BE2C (cell line): Measurements from ENCODE around the gene LYPD1.

Source experiments
- DNase-seq: peaks from one replicate; pipeline ENCODE4 v3.0.0-alpha.2; 2020
- H3K27me3 ChIP-seq: fragments of 250-450 bp; sonication (Bioruptor Pico); 2 replicates; pipeline ENCODE4 v1.5.1; 2020; ENCODE audit warnings: mild to moderate bottlenecking
- H3K36me3 ChIP-seq: fragments of 250-450 bp; sonication (Bioruptor Pico); 2 replicates; pipeline ENCODE4 v1.5.1; 2020; ENCODE audit warnings: mild to moderate bottlenecking
- H3K4me1 ChIP-seq: fragments of 250-450 bp; sonication (Bioruptor Pico); 2 replicates; pipeline ENCODE4 v1.5.1; 2020
- H3K4me3 ChIP-seq: 2 replicates; pipeline ENCODE4 v1.5.1; 2011; ENCODE audit warnings: low read depth, low read length
- H3K9me3 ChIP-seq: fragments of 250-450 bp; sonication (Bioruptor Pico); 2 replicates; pipeline ENCODE4 v1.5.1; 2020
- TF ChIP-seq, protein P1 (sequence below): IDR thresholded peaks from 2 replicates; pipeline ENCODE4 v1.5.1; 2012; ENCODE audit warnings: mild to moderate bottlenecking, low read depth, low read length

Gene LYPD1

DNA sequence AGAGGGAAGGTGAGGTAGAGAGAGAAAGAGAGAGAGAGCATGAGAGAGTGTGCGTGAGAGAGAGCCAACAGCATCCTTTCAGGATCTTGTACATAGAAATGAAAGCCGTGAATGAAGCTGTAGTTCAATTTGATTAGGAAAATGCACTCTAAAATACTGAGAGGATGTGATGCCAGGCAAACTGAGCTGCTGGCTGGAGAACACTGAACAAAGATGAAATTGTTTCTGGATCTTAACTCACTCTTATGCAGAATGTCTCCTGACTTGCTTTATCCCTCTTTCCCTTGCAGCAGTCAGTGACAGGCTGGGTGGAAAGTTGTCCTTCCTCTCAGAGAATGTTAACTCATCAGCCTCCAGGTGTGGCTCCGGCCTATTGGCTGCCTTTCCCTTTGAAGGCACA lies 10.7 kb downstream of the LYPD1 start:
- TF ChIP-seq, protein P1, sequence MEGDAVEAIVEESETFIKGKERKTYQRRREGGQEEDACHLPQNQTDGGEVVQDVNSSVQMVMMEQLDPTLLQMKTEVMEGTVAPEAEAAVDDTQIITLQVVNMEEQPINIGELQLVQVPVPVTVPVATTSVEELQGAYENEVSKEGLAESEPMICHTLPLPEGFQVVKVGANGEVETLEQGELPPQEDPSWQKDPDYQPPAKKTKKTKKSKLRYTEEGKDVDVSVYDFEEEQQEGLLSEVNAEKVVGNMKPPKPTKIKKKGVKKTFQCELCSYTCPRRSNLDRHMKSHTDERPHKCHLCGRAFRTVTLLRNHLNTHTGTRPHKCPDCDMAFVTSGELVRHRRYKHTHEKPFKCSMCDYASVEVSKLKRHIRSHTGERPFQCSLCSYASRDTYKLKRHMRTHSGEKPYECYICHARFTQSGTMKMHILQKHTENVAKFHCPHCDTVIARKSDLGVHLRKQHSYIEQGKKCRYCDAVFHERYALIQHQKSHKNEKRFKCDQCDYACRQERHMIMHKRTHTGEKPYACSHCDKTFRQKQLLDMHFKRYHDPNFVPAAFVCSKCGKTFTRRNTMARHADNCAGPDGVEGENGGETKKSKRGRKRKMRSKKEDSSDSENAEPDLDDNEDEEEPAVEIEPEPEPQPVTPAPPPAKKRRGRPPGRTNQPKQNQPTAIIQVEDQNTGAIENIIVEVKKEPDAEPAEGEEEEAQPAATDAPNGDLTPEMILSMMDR, result no peak
- Histone ChIP-seq H3K36me3 (no peaks in the 10 kb centered on the region), H3K4me3 (no peak overlapping the region), H3K4me1 (no peaks in the 10 kb centered on the region), H3K27me3 (no peaks in the 10 kb centered on the region), H3K9me3 (no peaks in the 10 kb centered on the region)
- no peak for DNase-seq

DNA sequence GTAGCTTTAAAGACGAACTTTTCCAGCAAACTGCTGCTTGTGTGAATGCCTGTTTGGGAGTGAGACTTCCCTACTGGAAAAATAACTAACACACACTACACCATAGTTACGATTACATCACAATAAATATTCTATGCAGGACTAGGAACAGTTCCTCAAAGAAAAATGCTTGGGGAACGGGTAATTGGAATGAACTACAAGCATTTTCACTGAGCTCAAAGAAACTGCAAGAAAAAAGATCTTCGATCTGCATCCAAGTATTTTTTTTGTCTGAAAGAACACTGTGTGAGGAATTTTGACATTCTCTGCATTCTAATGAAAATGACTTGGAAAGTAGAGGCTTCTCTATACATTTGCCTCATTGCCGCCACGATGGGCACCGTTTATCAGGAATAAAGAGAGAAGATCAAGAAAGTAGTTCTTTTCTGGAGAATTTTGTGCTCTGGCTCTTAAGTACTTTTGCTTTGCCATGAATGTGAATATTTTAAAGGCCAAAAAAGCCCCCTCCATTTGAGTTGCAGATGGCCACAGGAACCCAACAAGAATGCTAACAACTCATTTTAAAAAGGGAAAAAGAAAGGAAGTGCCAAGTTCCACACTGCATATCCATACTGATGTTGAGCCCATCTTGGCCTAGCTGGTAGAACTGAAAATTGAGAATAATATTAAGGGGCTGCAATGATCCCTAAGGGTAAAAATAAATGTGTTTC lies 13.6 kb downstream of the LYPD1 start:
- no peak for DNase-seq
- TF ChIP-seq, protein P1, result no peak
- H3K9me3 ChIP-seq, result no peaks in the 10 kb centered on the region
- no peaks in the 10 kb centered on the region for H3K4me1 ChIP-seq
- H3K4me3 ChIP-seq, result no peak overlapping the region
- H3K27me3 ChIP-seq, result no peaks in the 10 kb centered on the region
- no peaks in the 10 kb centered on the region for H3K36me3 ChIP-seq

DNA sequence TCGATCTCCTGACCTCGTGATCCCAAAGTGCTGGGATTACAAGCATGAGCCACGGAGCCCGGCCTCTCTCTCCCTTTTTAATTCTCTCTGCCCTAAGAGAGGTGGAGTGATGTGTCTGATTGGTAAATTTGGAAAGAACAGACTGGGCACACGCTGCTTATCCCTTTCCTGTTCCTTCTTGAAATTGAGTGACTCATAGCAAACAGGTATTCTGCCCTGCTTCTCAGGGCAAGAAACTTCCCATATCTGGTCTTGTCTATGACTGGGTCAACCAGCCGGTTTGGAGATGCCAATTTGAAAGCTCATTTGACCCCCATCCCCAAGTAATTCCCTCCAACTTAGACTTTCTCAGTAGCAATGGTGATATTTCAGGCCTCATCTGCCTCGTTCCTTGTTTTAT lies 15.0 kb downstream of the LYPD1 start:
- DNase-seq, result no peak
- Histone ChIP-seq H3K27me3 (no peaks in the 10 kb centered on the region), H3K4me3 (no peak overlapping the region), H3K9me3 (no peaks in the 10 kb centered on the region), H3K4me1 (no peaks in the 10 kb centered on the region), H3K36me3 (no peaks in the 10 kb centered on the region)
- TF ChIP-seq, protein P1, result no peak

DNA sequence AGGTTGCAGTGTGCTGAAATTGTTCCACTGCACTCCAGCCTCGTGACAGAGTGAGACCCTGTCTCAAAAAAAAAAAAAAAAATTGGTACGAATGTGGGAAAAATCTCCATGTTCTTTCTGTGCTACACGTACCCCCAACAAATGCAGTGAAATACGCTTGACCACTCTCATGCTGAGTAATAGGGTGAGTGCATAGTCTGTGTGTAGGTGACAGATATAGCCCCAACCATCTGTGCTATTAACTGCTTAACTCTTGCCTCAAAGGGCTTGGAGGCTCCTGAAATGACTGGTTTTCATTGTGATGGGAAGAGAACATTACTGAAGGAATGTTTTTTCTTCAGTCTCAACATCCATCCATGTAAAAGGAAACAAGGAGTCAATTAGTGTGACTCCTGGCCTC lies 15.7 kb downstream of the LYPD1 start:
- Histone ChIP-seq H3K27me3 (no peaks in the 10 kb centered on the region), H3K4me1 (no peaks in the 10 kb centered on the region), H3K36me3 (no peaks in the 10 kb centered on the region), H3K4me3 (no peak overlapping the region), H3K9me3 (no peaks in the 10 kb centered on the region)
- no peak for DNase-seq
- TF ChIP-seq, protein P1, result no peak

DNA sequence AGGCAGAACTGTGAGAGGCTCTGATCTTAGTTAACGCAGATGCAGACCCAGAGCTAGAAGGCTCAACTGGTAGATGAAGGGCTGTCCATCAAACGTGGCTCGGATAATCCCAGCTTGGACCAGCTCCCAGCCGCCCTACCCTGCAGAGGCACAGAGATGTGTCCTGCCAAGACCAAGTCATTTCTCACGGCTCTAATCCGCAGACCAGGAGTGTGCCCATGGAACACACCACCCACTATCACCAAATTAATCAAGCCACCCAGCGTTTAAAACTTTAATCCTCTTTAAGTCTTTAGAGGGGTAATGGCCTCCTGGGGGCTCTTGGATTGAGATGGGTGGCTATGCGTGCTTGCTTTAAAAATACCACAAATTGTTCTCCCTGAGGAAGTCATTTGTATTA lies 17.5 kb downstream of the LYPD1 start:
- H3K4me1 ChIP-seq, result no peaks in the 10 kb centered on the region
- TF ChIP-seq, protein P1, result no peak
- H3K27me3 ChIP-seq, result no peaks in the 10 kb centered on the region
- no peaks in the 10 kb centered on the region for H3K9me3 ChIP-seq
- H3K36me3 ChIP-seq, result no peaks in the 10 kb centered on the region
- H3K4me3 ChIP-seq, result no peak overlapping the region
- DNase-seq, result no peak

DNA sequence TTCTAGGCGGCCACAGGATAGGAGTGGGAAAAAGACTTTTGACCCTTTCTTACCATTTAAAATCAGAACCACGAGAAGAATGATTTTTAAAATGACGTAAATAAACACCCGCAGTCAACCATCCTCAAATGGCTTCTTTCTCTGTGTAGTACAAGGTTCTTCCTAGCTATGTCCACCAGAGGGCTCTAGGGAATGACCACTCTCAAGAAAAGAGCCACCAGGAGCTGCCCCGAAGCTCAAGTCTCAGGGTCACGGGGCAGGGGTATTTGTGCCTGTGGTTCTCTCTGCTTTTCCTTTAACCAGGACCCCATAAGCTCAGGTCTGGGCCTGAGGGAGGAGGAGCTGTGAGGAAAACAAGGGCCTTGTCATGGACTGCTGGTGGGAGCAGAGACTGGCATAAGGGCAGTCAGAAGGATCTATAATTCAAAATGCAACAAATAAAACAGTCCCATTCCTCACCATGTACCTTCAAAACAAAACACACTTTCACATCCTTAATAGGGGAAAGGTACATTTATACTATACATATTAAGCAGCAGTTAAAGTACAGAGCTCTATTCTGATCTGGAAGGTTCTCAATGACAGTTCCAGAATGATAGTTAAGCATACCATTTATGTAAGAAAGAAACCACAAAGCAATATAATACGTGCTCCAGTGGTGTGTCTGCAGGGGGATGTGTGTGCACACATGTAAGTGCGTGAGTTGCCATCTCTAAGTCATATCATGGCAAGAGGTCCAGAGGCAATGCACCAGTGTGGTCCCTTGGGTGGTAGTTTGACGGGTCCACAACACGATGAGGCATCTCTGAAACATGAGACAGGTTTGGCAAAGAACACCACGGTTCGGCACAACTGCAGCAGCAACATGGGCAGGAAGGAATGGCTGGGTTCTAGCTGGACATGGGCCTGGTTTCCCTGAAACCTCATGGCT lies 18.6 kb downstream of the LYPD1 start:
- DNase-seq, result peak; percentile 34
- no peak overlapping the region for H3K4me3 ChIP-seq
- no peaks in the 10 kb centered on the region for H3K36me3 ChIP-seq
- no peaks in the 10 kb centered on the region for H3K9me3 ChIP-seq
- no peaks in the 10 kb centered on the region for H3K4me1 ChIP-seq
- H3K27me3 ChIP-seq, result no peaks in the 10 kb centered on the region
- TF ChIP-seq, protein P1, result peak; percentile 63
